ENCODE results near the gene DENND6B. TPM values are rescaled to one million over a fixed set of nuclear protein-coding genes. Genes with fewer than 3 reads are reported as not detected.

Gene DENND6B
- total and polyA plus RNA-seq, 12 donors, result 1.1 to 3.6 (median 2.0) TPM

GRCh38 chr22:50317178-50317577 is 9.6 kb downstream of the DENND6B start:
- peaks cover 0 to 16% (median 5%) of the 10 kb centered on the region in 9 donors for H3K4me1 ChIP-seq
- no peak overlapping the region for H3K4me3 ChIP-seq
- H3K9me3 ChIP-seq, result no peaks in the 10 kb centered on the region
- ATAC-seq, result no peak
- intact Hi-C loops (cut with DNase I), result no loop called here
- 95% methylated on average over 9 of the region's 9 CpGs for WGBS, 2 donors
- no peak for TF ChIP-seq CTCF (IDR thresholded peaks at IDR 0.05)
- H3K27me3 ChIP-seq, result no peaks in the 10 kb centered on the region
- no peak overlapping the region for H3K27ac ChIP-seq
- no peaks in the 10 kb centered on the region for H3K36me3 ChIP-seq
- no peak for DNase-seq

GRCh38 chr22:50316114-50317065 is 10.4 kb downstream of the DENND6B start:
- 87 to 92% methylated on average over 29 of the region's 45 CpGs for WGBS, 2 donors
- no peak for DNase-seq

GRCh38 chr22:50315289-50316113 is 11.3 kb downstream of the DENND6B start:
- no peak for ATAC-seq
- DNase-seq, result no peak
- H3K9me3 ChIP-seq, result no peaks in the 10 kb centered on the region
- H3K4me3 ChIP-seq, result no peak overlapping the region
- intact Hi-C loops (cut with DNase I), result no loop called here
- no peak overlapping the region for H3K27ac ChIP-seq
- WGBS, 2 donors, result 93% methylated on average over 18 of the region's 18 CpGs
- no peaks in the 10 kb centered on the region for H3K36me3 ChIP-seq
- no peak for TF ChIP-seq CTCF (IDR thresholded peaks at IDR 0.05)
- H3K4me1 ChIP-seq, result peaks cover 0 to 16% (median 5%) of the 10 kb centered on the region in 9 donors
- no peaks in the 10 kb centered on the region for H3K27me3 ChIP-seq

More at GRCh38 chr22:50316114-50317065, 10.4 kb downstream of the DENND6B start:
- Histone ChIP-seq H3K36me3 (no peaks in the 10 kb centered on the region), H3K27me3 (no peaks in the 10 kb centered on the region), H3K9me3 (no peaks in the 10 kb centered on the region), H3K27ac (no peak overlapping the region), H3K4me1 (peaks cover 0 to 16% (median 5%) of the 10 kb centered on the region in 9 donors), H3K4me3 (no peak overlapping the region)
- ATAC-seq, result no peak
- intact Hi-C loops (cut with DNase I), result no loop called here
- no peak for TF ChIP-seq CTCF (IDR thresholded peaks at IDR 0.05)

Measured in heart right ventricle (tissue), 16 donors.